ENCODE results near the gene DYRK1A. TPM values are rescaled to one million over a fixed set of nuclear protein-coding genes. Genes with fewer than 3 reads are reported as not detected.

Gene DYRK1A
- total RNA-seq, 2 donors from 2014 or later, result 57.5 to 57.7 TPM

GRCh38 chr21:37435120-37435519 lies 68.5 kb downstream of the DYRK1A start:
- intact Hi-C loops (cut with DNase I), result no loop called here
- Histone ChIP-seq H3K4me3 (no peak overlapping the region), H3K36me3 (no peaks in the 10 kb centered on the region), H3K9ac (ENCODE audit: low read depth in 2 of 2, low read length in 2 of 2) (no peak overlapping the region), H3K27me3 (no peaks in the 10 kb centered on the region), H3K4me1 (no peaks in the 10 kb centered on the region), H3K9me3 (no peaks in the 10 kb centered on the region), H3K27ac (no peak overlapping the region)
- TF ChIP-seq CTCF (IDR thresholded peaks at IDR 0.05), result no peak
- DNase-seq, result no peak

GRCh38 chr21:37435711-37436110 lies 69.1 kb downstream of the DYRK1A start:
- no peaks in the 10 kb centered on the region for H3K4me1 ChIP-seq

GRCh38 chr21:37436174-37436573 lies 69.6 kb downstream of the DYRK1A start:
- no peak overlapping the region for H3K9ac ChIP-seq (ENCODE audit: low read depth in 2 of 2, low read length in 2 of 2)
- H3K27me3 ChIP-seq, result no peaks in the 10 kb centered on the region
- no peaks in the 10 kb centered on the region for H3K9me3 ChIP-seq
- no peak overlapping the region for H3K4me3 ChIP-seq
- no peak for TF ChIP-seq CTCF (IDR thresholded peaks at IDR 0.05)
- H3K4me1 ChIP-seq, result no peaks in the 10 kb centered on the region
- H3K36me3 ChIP-seq, result no peaks in the 10 kb centered on the region
- no peak for DNase-seq
- H3K27ac ChIP-seq, result no peak overlapping the region
- intact Hi-C loops (cut with DNase I), result no loop called here

More at GRCh38 chr21:37435711-37436110, 69.1 kb downstream of the DYRK1A start:
- H3K27me3 ChIP-seq, result no peaks in the 10 kb centered on the region
- no peak overlapping the region for H3K4me3 ChIP-seq
- H3K27ac ChIP-seq, result no peak overlapping the region
- H3K9me3 ChIP-seq, result no peaks in the 10 kb centered on the region
- no peak for TF ChIP-seq CTCF (IDR thresholded peaks at IDR 0.05)
- intact Hi-C loops (cut with DNase I), result no loop called here
- H3K9ac ChIP-seq (ENCODE audit: low read depth in 2 of 2, low read length in 2 of 2), result no peak overlapping the region
- no peak for DNase-seq
- H3K36me3 ChIP-seq, result no peaks in the 10 kb centered on the region

- Histone ChIP-seq H3K9me3 (no peaks in the 10 kb centered on the region), H3K9ac (ENCODE audit: low read depth in 2 of 2, low read length in 2 of 2) (no peak overlapping the region), H3K4me1 (no peaks in the 10 kb centered on the region), H3K36me3 (no peaks in the 10 kb centered on the region), H3K27ac (no peak overlapping the region), H3K27me3 (no peaks in the 10 kb centered on the region), H3K4me3 (no peak overlapping the region)
- TF ChIP-seq CTCF (IDR thresholded peaks at IDR 0.05), result no peak
- intact Hi-C loops (cut with DNase I), result no loop called here
- DNase-seq, result no peak
Observed at GRCh38 chr21:37437376-37438080, 71.0 kb downstream of the DYRK1A start.

- intact Hi-C loops (cut with DNase I), result loop anchor here (10.0 kb wide), 1 partner anchor 69 kb away; no protein-coding TSS in a partner anchor
- Histone ChIP-seq H3K4me3 (no peak overlapping the region), H3K27me3 (no peaks in the 10 kb centered on the region), H3K4me1 (peaks cover 9% of the 10 kb centered on the region), H3K27ac (no peak overlapping the region), H3K36me3 (no peaks in the 10 kb centered on the region), H3K9ac (ENCODE audit: low read depth in 2 of 2, low read length in 2 of 2) (no peak overlapping the region), H3K9me3 (no peaks in the 10 kb centered on the region)
- no peak for TF ChIP-seq CTCF (IDR thresholded peaks at IDR 0.05)
- DNase-seq, result no peak
Observed at GRCh38 chr21:37443683-37444082, 77.1 kb downstream of the DYRK1A start.
